ENCODE measurements around the gene DHDH. TPM values are rescaled to one million over a fixed set of nuclear protein-coding genes. Genes with fewer than 3 reads are reported as not detected.
"Not testable (repeated sequence)": the region's sequence is repeated elsewhere in the genome, so short reads cannot be mapped to it uniquely, and the experiment has no call there.

Gene DHDH
- polyA plus RNA-seq, 1 experiment, result 0.48 TPM

DNA sequence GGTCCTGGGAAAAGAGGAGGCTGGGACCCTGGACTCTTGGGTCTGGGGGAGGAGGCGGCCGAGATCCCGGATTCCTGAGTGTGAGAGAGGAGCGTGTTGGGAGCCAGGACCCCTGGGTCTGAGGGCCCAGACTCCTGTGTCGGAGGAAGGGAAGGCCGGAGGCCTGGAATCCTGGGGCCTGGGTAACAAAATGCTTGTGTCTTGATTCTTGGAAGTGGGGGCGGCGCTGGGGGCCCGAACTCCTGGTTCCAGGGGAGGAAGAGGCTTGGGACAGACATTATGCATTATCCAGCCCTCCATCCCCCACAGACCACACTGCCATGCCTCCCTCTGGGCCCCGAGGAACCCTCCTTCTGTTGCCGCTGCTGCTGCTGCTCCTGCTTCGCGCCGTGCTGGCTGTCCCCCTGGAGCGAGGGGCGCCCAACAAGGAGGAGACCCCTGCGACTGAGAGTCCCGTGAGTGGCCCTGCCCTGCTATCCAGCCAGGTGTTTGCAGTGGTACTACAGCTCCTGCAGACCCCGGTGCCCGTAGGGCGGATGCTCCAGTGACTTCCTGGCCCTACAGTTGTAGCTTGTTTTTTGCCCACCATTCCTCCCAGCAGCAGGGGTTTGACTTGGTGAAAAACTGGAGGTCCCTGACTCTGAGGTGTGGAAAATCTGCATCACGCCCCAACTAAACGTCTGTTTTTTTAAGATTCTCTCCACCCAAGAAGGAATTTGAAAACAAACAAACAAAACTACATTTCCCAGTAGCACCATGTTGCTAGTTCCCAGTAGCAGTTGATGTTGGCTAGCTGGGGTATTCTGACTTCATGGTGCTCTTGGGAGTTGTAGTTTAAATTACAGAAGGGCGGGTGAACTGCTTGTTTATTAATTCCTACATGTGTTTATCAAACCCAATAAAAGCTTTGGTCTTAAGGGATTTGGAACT lies 32.8 kb upstream of the DHDH start:
- Histone ChIP-seq H3K27me3 (ENCODE audit: control insufficient read depth, insufficient read depth, low read length) (no peaks in the 10 kb centered on the region), H3K9me3 (ENCODE audit: control insufficient read depth, insufficient read depth, low read length) (no peaks in the 10 kb centered on the region; the same call in 1 of the 2 replicates), H3K4me3 (ENCODE audit: low read depth, low read length) (peak overlapping the region; percentile 94), H3K27ac (ENCODE audit: low read depth, low read length) (peak overlapping the region; percentile 83)
- ChIA-PET CTCF (interaction anchor here (0.7 to 2.2 kb wide), 4 partner anchors 22 to 93 kb away, joined by 3 to 9 read pairs (median 4); partner anchors contain the start of gene RUVBL2), POLR2A (interaction anchor here (1.0 to 2.6 kb wide), 9 partner anchors 21 to 70 kb away, joined by 4 to 19 read pairs (median 7); partner anchors contain the start of genes BAX, FTL and PPP1R15A)
- DNase-seq (ENCODE audit: low read depth, low spot score), result no peak
- TF ChIP-seq, protein P1, sequence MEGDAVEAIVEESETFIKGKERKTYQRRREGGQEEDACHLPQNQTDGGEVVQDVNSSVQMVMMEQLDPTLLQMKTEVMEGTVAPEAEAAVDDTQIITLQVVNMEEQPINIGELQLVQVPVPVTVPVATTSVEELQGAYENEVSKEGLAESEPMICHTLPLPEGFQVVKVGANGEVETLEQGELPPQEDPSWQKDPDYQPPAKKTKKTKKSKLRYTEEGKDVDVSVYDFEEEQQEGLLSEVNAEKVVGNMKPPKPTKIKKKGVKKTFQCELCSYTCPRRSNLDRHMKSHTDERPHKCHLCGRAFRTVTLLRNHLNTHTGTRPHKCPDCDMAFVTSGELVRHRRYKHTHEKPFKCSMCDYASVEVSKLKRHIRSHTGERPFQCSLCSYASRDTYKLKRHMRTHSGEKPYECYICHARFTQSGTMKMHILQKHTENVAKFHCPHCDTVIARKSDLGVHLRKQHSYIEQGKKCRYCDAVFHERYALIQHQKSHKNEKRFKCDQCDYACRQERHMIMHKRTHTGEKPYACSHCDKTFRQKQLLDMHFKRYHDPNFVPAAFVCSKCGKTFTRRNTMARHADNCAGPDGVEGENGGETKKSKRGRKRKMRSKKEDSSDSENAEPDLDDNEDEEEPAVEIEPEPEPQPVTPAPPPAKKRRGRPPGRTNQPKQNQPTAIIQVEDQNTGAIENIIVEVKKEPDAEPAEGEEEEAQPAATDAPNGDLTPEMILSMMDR (IDR thresholded peaks at IDR 0.05; ENCODE audit: low read depth, low read length), result no peak

DNA sequence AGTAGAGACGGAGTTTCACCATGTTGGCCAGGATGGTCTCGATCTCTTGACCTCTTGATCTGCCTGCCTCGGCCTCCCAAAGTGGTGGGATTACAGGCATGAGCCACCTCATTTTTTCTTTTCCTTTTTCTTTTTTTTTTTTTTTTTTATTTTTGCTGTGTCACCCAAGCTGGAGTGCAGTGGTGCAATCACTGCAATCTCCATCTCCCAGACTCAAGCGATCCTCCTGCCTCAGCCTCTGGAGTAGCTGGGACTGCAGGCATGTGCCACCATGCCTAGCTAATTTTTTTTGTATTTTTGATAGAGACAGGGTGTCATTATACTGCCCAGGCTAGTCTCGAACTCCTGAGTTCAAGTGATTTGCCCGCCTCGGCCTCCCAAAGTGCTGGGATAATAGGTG lies 31.2 kb upstream of the DHDH start:
- H3K27ac ChIP-seq (ENCODE audit: low read depth, low read length); H3K27me3 ChIP-seq (ENCODE audit: control insufficient read depth, insufficient read depth, low read length); H3K9me3 ChIP-seq (ENCODE audit: control insufficient read depth, insufficient read depth, low read length); POLR2A ChIA-PET; H3K4me3 ChIP-seq (ENCODE audit: low read depth, low read length); DNase-seq (ENCODE audit: low read depth, low spot score): not testable (repeated sequence)
- CTCF ChIA-PET, result interaction anchor here (1.3 kb wide), 1 partner anchor 91 kb away, joined by 6 read pairs; the partner anchor contains the start of genes GYS1 and RUVBL2

DNA sequence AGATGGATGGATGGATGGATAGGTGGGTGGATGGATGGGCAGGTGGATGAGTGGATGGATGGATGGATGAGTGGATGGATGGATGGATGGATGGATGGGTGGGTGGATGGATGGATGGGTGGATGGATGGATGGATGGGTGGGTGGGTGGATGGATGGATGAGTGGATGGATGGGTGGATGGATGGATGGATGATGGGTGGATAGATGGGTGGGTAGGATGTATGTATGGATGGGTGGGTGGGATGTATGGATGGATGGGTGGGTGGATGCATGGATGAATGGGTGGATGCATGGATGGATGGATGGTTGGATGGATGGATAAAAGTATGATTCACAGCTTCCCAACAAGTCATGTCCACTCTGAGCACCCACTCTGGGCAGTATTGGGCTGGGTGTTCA lies 29.7 kb upstream of the DHDH start:
- CTCF ChIA-PET; H3K4me3 ChIP-seq (ENCODE audit: low read depth, low read length); H3K27ac ChIP-seq (ENCODE audit: low read depth, low read length); H3K9me3 ChIP-seq (ENCODE audit: control insufficient read depth, insufficient read depth, low read length); POLR2A ChIA-PET; H3K27me3 ChIP-seq (ENCODE audit: control insufficient read depth, insufficient read depth, low read length); DNase-seq (ENCODE audit: low read depth, low spot score): not testable (repeated sequence)

DNA sequence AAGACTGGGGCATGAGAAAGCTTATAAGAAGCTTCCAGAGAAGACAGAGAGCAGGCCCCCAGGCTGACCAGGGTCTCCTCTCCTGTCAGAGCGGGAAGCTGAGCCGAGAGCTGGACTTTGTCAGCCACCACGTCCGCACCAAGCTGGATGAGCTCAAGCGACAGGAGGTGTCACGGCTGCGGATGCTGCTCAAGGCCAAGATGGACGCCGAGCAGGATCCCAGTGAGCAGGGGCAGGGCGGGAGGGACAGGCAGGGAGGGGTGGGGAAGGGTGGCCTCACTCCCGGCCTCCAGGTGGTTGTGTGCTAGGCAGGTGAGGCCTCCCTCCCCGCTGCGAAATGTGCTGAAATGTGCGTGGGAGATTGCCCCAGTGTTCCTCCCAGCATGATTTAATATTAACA lies 27.8 kb upstream of the DHDH start:
- Histone ChIP-seq H3K4me3 (ENCODE audit: low read depth, low read length) (no peak overlapping the region), H3K27ac (ENCODE audit: low read depth, low read length) (no peak overlapping the region), H3K9me3 (ENCODE audit: control insufficient read depth, insufficient read depth, low read length) (no peaks in the 10 kb centered on the region; the same call in 1 of the 2 replicates), H3K27me3 (ENCODE audit: control insufficient read depth, insufficient read depth, low read length) (no peaks in the 10 kb centered on the region)
- POLR2A ChIA-PET, result interaction anchor here (0.6 to 2.0 kb wide), 2 partner anchors 34 to 38 kb away, joined by 4 read pairs; partner anchors contain the start of gene PPP1R15A
- CTCF ChIA-PET, result no interaction called here
- no peak for DNase-seq (ENCODE audit: low read depth, low spot score)
- TF ChIP-seq, protein P1 (IDR thresholded peaks at IDR 0.05; ENCODE audit: low read depth, low read length), result no peak

DNA sequence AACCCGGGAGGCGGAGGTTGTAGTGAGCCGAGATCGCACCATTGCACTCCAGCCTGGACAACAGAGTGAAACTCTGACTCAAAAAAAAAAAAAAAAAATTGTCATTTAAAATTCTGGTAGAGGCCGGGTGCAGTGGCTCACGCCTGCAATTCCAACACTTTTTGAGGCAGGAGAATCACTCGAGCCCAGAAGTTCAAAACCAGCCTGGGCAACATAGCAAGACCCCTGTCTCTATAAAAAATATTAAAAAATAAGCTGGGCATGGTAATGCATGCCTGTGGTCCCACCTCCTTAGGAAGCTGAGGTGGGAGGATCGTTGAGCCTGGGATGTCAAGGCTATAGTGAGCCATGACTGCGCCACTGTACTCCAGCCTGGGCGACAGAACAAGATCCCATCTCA lies 27.2 kb upstream of the DHDH start:
- no peaks in the 10 kb centered on the region for H3K27me3 ChIP-seq (ENCODE audit: control insufficient read depth, insufficient read depth, low read length)
- H3K4me3 ChIP-seq (ENCODE audit: low read depth, low read length), result no peak overlapping the region
- H3K9me3 ChIP-seq (ENCODE audit: control insufficient read depth, insufficient read depth, low read length), result no peaks in the 10 kb centered on the region; the same call in 1 of the 2 replicates
- CTCF ChIA-PET, result no interaction called here
- no peak overlapping the region for H3K27ac ChIP-seq (ENCODE audit: low read depth, low read length)
- POLR2A ChIA-PET, result interaction anchor here (2.0 kb wide), 1 partner anchor 34 kb away, joined by 4 read pairs; the partner anchor contains the start of gene PPP1R15A
- DNase-seq (ENCODE audit: low read depth, low spot score), result no peak
- TF ChIP-seq, protein P1 (IDR thresholded peaks at IDR 0.05; ENCODE audit: low read depth, low read length), result no peak

DNA sequence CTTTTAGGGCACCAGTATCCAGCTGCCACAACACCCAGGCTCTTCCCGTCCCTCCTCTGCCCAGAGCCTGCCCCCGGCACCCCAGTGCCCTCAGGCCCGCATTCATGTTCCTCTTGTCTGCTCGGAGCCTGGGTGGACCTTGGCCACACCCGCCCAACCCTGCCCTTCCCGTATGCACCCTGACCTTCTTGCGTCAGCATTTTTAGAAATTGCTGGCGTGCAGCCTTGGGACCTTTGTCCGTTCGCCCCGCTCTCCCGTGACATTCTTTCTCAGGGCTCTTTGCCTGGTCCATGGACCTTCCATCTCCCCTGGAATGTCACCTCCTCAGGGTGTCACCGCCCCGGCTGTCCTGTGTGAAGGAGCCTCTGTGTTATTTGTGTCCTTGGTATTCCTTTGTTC lies 25.8 kb upstream of the DHDH start:
- no peak overlapping the region for H3K4me3 ChIP-seq (ENCODE audit: low read depth, low read length)
- POLR2A ChIA-PET, result no interaction called here
- TF ChIP-seq, protein P1 (IDR thresholded peaks at IDR 0.05; ENCODE audit: low read depth, low read length), result no peak
- H3K9me3 ChIP-seq (ENCODE audit: control insufficient read depth, insufficient read depth, low read length), result no peaks in the 10 kb centered on the region; the same call in 1 of the 2 replicates
- H3K27ac ChIP-seq (ENCODE audit: low read depth, low read length), result no peak overlapping the region
- no peak for DNase-seq (ENCODE audit: low read depth, low spot score)
- H3K27me3 ChIP-seq (ENCODE audit: control insufficient read depth, insufficient read depth, low read length), result no peaks in the 10 kb centered on the region
- CTCF ChIA-PET, result no interaction called here

DNA sequence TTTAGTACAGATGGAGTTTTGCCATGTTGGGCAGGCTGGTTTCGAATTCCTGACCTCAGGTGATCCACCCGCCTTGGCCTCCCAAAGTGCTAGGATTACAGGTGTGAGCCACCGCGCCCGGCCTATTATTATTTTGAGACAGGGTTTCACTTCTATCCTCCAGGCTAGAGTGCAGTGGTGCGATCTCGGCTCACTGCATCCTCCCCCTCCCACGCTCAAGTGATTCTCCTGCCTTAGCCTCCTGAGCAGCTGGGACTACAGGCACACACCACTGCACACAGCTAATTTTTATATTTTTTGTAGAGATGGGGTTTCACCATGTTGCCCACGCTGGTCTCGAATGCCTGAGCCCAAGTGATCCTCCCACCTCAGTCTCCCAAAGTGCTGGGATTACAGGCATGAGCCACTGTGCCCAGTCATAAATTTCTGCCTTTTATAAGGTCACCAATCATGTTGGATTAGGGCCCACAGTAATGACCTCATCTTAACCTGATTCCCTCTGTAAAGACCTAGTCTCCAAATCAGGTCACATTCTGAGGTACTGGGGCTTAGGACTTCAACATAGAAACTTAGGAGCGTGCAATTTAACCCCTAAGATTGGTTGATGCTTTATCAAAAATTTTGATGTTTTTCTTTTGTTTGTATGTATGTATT lies 23.9 kb upstream of the DHDH start:
- CTCF ChIA-PET; H3K27ac ChIP-seq (ENCODE audit: low read depth, low read length); DNase-seq (ENCODE audit: low read depth, low spot score); H3K27me3 ChIP-seq (ENCODE audit: control insufficient read depth, insufficient read depth, low read length); POLR2A ChIA-PET; H3K4me3 ChIP-seq (ENCODE audit: low read depth, low read length); H3K9me3 ChIP-seq (ENCODE audit: control insufficient read depth, insufficient read depth, low read length): not testable (repeated sequence)

All from AG04450 (cell line).